ENCODE measurements around the gene SLCO2A1. TPM values are rescaled to one million over a fixed set of nuclear protein-coding genes. Genes with fewer than 3 reads are reported as not detected.

The SLCO2A1 gene
- total RNA-seq, 1 donor from 2014 or later, result 1.0 TPM

DNA sequence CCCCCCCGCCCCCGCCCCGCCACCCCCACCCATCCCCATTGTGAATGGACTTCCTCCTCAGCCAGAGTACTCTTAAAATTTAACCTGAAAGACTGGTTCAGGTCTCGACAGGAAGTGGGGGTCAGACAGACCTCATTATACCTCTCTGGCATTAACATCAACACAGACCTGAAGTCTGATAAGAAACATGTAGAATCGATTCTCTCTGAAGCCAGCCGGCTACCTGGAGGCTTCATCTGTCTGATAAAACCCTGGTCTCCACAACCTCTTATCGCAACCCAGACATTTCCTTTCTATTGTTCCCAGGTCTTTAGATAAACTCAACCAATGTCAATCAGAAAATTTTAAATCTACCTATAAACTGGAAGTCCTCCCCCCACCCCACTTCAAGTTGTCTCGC lies 42.6 kb downstream of the SLCO2A1 start:
- Mint-ChIP-seq H3K9me3 (ENCODE audit: low read depth) (no peaks in the 10 kb centered on the region), H3K27me3 (ENCODE audit: low read depth) (peaks cover 2% of the 10 kb centered on the region), H3K4me1 (ENCODE audit: low read depth) (peaks cover 11% of the 10 kb centered on the region), H3K36me3 (ENCODE audit: low read depth) (no peaks in the 10 kb centered on the region), H3K27ac (ENCODE audit: unreplicated experiment) (no peak overlapping the region), H3K4me3 (ENCODE audit: unreplicated experiment) (no peak overlapping the region)
- no peak for DNase-seq (ENCODE audit: low spot score)
- TF ChIP-seq, protein P1, sequence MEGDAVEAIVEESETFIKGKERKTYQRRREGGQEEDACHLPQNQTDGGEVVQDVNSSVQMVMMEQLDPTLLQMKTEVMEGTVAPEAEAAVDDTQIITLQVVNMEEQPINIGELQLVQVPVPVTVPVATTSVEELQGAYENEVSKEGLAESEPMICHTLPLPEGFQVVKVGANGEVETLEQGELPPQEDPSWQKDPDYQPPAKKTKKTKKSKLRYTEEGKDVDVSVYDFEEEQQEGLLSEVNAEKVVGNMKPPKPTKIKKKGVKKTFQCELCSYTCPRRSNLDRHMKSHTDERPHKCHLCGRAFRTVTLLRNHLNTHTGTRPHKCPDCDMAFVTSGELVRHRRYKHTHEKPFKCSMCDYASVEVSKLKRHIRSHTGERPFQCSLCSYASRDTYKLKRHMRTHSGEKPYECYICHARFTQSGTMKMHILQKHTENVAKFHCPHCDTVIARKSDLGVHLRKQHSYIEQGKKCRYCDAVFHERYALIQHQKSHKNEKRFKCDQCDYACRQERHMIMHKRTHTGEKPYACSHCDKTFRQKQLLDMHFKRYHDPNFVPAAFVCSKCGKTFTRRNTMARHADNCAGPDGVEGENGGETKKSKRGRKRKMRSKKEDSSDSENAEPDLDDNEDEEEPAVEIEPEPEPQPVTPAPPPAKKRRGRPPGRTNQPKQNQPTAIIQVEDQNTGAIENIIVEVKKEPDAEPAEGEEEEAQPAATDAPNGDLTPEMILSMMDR (IDR thresholded peaks at IDR 0.05), result no peak

GRCh38 chr3:133986311-133986710 lies 43.4 kb downstream of the SLCO2A1 start:
- H3K4me3 Mint-ChIP-seq (ENCODE audit: unreplicated experiment), result no peak overlapping the region
- H3K27me3 Mint-ChIP-seq (ENCODE audit: low read depth), result peaks cover 2% of the 10 kb centered on the region
- TF ChIP-seq, protein P1 (IDR thresholded peaks at IDR 0.05), result no peak
- H3K27ac Mint-ChIP-seq (ENCODE audit: unreplicated experiment), result no peak overlapping the region
- H3K9me3 Mint-ChIP-seq (ENCODE audit: low read depth), result no peaks in the 10 kb centered on the region
- peaks cover 3% of the 10 kb centered on the region for H3K4me1 Mint-ChIP-seq (ENCODE audit: low read depth)
- H3K36me3 Mint-ChIP-seq (ENCODE audit: low read depth), result no peaks in the 10 kb centered on the region
- DNase-seq (ENCODE audit: low spot score), result no peak

GRCh38 chr3:133984975-133985374 lies 44.8 kb downstream of the SLCO2A1 start:
- TF ChIP-seq, protein P1 (IDR thresholded peaks at IDR 0.05), result no peak
- H3K9me3 Mint-ChIP-seq (ENCODE audit: low read depth), result no peaks in the 10 kb centered on the region
- no peak for DNase-seq (ENCODE audit: low spot score)
- H3K4me3 Mint-ChIP-seq (ENCODE audit: unreplicated experiment), result no peak overlapping the region
- no peak overlapping the region for H3K27ac Mint-ChIP-seq (ENCODE audit: unreplicated experiment)
- H3K4me1 Mint-ChIP-seq (ENCODE audit: low read depth), result no peaks in the 10 kb centered on the region
- peaks cover under 1% of the 10 kb centered on the region for H3K27me3 Mint-ChIP-seq (ENCODE audit: low read depth)
- no peaks in the 10 kb centered on the region for H3K36me3 Mint-ChIP-seq (ENCODE audit: low read depth)

DNA sequence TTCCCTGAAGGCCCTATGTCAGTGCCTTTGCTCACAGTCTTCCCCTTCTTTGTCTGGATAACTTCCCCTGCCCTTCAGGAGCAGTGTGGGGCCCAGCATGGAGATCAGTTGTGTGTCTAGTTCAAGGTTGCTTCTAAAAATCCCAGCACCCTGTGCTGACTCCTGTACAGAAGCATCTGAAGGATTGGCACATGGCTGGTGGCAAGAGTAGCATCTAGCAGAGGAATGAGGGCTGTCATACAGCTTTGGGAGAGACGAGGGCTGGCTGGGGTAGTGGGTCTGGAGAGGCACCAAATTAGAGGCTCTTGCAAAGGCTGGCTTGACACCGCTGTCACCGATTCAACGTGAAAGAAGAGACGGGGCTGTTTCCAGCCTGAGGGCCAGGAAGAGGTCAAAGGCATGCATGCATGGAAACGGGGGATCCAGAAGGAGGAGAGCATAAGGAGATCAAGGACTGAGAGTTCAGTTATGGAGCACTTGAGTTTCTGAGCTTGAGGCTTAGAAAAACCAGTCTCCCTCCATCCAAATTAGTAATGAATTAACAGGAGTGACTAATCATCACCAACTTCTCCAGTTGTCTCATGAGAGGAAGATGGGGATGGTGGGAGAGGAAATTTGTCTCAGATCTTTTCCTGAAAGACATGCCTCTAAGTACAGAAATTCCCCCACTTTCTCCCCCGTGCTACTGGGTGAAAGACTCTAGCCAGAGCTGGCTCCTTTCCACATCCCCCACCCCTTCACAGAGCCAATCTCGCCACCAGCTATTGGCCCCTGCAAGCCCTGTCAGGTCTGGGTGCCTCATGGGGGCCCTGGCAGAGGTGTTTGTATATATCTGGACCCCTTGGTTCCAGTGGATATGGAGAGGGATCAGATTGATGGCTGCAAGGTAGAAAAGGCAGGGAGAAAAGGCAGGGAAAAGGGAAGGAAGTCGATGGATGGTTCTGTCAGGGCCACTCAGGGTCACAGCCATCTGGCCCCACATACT lies 45.9 kb downstream of the SLCO2A1 start:
- no peak for DNase-seq (ENCODE audit: low spot score)
- Mint-ChIP-seq H3K9me3 (ENCODE audit: low read depth) (no peaks in the 10 kb centered on the region), H3K4me3 (ENCODE audit: unreplicated experiment) (no peak overlapping the region), H3K27me3 (ENCODE audit: low read depth) (no peaks in the 10 kb centered on the region), H3K4me1 (ENCODE audit: low read depth) (no peaks in the 10 kb centered on the region), H3K36me3 (ENCODE audit: low read depth) (no peaks in the 10 kb centered on the region), H3K27ac (ENCODE audit: unreplicated experiment) (no peak overlapping the region)
- TF ChIP-seq, protein P1 (IDR thresholded peaks at IDR 0.05), result no peak

DNA sequence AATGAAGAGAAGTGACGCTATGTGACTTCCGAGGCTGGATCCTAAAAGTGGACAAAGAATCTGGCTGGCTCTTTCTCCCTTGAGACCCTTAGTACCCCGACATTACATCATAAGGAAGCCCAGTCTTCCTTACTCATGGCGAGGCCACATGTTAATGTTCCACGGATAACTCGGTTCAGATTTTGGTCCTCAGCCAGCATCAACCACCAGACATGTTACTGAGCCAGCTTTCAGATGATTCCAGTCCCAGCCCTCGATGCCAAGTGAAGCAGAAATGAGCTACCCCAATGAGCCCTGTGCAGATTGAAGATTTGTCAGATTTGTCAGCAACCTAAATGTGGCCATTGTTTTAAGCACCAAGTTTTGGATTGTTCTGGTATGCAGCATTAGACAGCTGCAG lies 46.6 kb downstream of the SLCO2A1 start:
- no peaks in the 10 kb centered on the region for H3K4me1 Mint-ChIP-seq (ENCODE audit: low read depth)
- TF ChIP-seq, protein P1 (IDR thresholded peaks at IDR 0.05), result no peak
- H3K9me3 Mint-ChIP-seq (ENCODE audit: low read depth), result no peaks in the 10 kb centered on the region
- no peak overlapping the region for H3K27ac Mint-ChIP-seq (ENCODE audit: unreplicated experiment)
- no peak overlapping the region for H3K4me3 Mint-ChIP-seq (ENCODE audit: unreplicated experiment)
- H3K36me3 Mint-ChIP-seq (ENCODE audit: low read depth), result no peaks in the 10 kb centered on the region
- no peak for DNase-seq (ENCODE audit: low spot score)
- H3K27me3 Mint-ChIP-seq (ENCODE audit: low read depth), result no peaks in the 10 kb centered on the region
